NCI-H2227 (cell line): Measurements from ENCODE around the gene UBE2N.
A peak's percentile ranks its signal among the peaks of the same experiment; 100 is the strongest.

Source experiments
- DNase-seq: peaks from one replicate; lab custom pipeline; 2025; ENCODE audit not compliant: unreplicated experiment; lab: John Stamatoyannopoulos, UW

Gene UBE2N

DNA sequence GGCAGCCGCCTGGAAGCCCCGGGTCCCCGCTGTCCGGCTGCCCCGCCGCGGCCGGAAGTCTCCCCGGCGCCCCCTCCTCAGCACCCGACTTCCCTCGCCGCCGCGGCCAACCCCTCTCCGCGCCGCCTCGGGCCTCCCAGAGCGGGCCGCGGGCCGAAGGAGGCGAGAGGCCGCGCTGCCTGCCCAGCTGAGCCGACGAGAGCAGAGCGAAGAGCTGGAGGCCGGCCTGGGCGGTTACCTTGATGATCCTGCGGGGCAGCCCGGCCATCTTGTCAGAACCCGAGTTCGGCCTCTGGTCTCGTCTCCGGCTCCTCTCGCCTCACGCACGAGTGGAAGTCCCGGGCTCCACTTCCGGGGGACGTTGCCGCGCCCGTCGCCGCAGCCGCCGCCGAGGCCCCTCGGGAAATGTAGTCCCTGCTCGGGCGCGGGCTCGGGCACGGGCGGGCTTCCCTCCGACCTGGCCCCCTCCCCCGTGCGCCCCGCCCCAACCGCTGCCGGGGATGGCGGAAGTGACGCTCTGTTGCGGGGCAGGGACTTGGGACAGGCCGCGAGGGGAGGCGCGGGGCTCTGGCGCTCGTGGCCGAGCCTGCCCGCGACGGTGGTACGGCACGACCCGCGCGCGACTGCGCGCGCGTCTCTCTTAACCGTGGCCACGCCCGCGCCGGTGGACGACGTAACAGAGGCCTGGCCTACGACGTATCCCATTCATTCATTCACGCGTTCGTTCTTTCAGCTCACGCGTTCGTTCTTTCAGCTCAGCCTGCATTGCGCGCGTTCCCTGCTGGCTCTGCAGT is at the start of gene UBE2N:
TSS of gene UBE2N (minus strand) at position 331 of the 794 bp plus-strand sequence. CDS start at position 268, 63 bp downstream.
- peak; percentile 99 for DNase-seq

GRCh38 chr12:93484315-93484981 is 42.7 kb upstream of the UBE2N start:
- no peak for DNase-seq

DNA sequence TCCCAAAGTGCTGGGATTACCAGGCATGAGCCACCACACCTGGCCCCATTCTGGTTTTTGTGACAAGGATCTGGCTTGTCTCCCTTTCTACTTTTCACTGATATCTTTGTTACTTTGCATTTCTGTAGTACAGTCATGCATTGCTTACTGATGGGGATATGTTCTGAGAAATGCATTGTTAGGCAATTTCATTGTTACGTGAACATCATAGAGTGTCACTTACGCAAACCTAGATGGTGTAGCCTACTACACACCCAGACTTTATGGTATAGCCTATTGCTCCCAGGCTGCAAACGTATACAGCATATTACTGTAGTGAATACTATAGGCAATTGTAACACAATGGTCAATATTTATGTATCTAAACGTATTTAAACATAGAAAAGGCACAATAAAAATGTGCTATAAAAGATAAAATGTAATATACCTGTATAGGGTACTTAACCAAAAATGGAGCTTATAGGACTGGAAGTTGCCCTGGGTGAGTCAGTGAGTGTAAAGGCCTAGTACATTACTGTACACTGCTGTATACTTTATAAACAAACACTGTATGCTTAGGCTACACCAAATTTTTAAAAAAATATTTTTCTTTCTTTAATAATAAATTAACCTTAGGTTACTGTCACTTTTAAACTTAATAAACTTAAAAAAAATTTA is 41.5 kb upstream of the UBE2N start:
- DNase-seq: no peak

DNA sequence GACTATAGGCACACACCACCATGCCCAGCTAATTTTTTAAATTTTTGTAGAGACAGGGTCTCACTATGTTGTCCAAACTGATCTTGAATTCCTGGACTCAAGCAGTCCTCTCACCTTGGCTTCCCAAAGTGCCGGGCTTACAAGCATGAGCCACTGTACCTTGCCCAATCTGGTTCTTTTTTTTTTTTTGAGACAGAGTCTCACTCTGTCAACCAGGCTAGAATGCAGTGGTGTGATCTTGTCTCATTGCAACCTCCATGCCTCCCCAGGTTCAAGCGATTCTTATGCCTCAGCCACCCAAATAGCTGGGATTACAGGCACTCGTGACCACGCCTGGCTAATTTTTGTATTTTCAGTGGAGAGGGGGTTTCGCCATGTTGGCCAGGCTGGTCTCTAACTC is 41.0 kb upstream of the UBE2N start:
- no peak for DNase-seq

DNA sequence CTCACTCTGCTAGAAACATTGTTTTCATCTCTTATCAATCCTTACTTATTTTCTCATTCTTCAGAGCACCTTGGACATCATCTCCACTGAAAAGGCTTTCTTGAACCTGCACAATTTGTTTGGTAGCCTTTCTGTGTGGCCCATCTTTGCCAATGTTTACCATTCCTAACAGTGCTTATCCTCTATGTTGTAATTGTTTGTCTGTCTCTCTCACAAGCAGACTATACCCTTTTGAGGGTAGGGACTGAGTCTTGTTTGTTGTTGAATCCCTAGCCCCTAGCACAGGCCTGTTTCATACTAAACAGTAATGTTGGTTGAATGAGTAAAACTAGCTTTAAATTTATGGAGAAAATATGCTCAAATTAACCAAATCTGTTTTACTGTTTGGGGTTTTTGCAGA is 34.8 kb upstream of the UBE2N start:
- no peak for DNase-seq

DNA sequence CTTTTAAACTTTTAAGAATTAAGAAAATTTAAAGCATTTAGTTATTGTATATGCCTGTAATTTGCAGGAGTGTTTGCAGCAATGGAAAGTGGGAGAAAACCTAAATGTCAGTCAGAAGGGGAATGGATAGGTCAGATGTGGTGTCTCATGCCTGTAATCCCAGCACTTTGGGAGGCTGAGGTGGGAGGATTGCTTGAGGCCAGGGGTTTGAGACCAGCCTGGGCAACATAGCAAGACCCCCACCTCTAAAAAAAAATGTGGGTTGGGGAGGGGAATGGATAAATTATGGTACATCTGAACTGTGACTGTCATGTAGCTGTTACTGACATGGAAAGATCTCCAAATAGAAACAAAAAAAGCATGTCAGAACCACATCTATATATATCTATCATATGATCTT is 27.6 kb upstream of the UBE2N start:
- no peak for DNase-seq

DNA sequence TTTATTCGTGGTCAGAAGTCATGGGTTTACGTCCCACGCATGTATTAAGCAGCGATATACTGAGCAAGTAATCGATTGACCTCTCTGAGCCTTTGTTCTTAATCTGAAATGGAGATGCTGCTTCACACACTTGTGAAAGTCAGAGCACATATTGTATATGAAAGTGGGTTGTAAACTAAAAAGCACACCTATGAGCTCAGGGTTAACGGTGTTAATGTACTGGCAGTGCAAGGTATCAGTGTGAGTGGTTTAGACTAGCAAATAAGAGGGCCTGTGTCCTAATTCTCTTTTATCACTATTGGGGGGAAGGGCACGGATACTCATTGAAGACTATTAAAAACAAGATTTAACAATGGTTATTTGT is 26.2 kb upstream of the UBE2N start:
- DNase-seq: no peak

GRCh38 chr12:93467351-93468007 is 25.7 kb upstream of the UBE2N start, which contains the start of gene MRPL42:
Gene MRPL42, plus strand, starts transcription at chr12:93467514. Its CDS starts 1,772 bp downstream, at chr12:93469286.
- peak; percentile 95 for DNase-seq

GRCh38 chr12:93466625-93467350 is 25.0 kb upstream of the UBE2N start:
- DNase-seq: no peak

- no peak for DNase-seq
Measured at GRCh38 chr12:93465841-93466240, 24.1 kb upstream of the UBE2N start.

DNA sequence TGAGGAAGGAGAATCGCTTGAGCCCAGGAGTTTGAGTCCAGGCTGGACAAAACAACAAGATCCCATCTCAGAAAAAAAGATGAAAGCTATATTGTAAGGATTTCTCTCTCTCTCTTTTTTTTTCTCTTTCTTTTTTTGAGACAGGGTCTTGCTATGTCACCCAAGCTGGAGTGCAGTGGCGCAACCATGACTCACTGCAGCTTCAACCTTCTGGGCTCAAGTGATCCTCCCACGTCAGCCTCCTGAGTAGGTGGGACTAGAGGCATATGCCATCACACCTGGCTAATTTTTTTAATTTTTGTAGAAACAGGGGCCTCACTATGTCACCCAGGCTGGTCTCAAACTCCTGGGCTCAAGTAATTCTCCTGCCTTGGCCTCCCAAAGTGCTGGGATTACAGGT is 19.8 kb upstream of the UBE2N start:
- DNase-seq: no peak

- no peak for DNase-seq
Measured at GRCh38 chr12:93460902-93461301, 19.2 kb upstream of the UBE2N start.

DNA sequence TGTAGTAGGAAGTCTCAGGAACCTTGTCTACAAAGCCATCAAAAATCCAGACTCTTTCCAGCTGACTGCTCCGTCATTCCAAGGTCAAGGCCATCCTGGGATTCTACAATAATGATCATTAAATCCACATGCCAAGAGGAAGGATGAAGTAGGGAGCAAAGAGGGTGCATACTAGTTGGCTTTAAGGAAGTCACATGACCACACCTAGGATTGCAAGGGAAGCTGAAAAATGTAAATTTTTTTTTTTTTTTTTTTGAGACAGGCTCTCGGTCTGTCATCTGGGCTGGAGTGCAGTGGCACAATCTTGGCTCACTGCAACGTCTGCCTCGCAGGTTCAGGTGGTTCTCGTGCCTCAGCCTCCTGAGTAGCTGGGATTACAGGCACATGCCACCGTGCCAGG is 18.3 kb upstream of the UBE2N start:
- no peak for DNase-seq

DNA sequence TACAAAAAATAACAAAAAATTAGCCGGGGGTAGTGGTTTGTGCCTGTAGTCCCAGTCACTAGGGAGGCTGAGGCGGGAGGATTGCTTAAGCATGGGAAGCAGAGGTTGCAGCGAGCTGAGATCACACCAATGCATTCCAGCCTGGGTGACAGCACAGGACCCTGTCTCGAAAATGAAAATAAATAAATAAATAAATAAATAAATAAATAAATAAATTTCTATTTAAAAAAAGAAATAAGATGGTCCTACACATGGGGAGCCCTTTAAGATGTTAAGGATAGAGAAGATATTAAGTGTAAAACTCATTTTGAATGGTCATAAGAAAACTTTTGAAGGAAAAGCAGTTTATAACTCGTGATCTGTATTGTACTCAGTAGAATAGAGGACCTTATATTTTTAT is 17.4 kb upstream of the UBE2N start:
- DNase-seq: no peak

DNA sequence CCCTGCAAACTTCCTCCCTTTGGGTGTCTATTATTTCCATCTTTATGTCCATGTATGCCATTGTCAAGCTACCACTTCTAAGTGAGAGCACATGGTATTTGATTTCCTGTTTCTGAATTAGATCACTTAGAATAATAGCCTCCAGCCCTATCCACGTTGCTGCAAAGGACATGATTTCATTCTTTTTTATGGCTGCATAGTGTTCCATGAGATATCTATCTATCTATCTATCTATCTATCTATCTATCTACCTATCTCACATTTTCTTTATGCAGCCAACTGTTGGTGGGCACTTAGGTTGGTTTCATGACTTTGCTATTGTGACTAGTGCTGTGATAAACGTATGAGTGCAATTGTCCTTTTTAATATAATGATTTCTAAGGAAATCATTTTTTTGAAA is 14.3 kb upstream of the UBE2N start:
- DNase-seq: no peak

DNA sequence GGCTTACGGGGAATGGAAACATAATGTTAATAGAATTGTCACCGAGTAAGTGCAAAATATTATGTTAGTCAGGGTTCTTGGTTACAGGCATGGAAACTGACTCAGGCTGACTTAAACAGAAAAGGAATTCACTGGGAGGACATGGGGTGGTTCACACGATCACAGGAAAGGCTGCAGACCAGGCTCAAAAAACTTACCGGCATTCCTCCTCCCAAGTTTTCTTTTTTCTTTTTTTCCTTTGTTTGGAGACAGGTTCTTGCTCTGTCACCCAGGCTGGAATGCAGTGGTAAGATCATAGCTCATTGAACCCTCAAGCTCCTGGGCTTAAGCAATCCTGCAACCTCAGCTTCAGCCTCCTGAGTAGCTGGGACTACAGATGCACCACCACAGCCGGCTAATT is 11.9 kb upstream of the UBE2N start:
- DNase-seq: no peak

DNA sequence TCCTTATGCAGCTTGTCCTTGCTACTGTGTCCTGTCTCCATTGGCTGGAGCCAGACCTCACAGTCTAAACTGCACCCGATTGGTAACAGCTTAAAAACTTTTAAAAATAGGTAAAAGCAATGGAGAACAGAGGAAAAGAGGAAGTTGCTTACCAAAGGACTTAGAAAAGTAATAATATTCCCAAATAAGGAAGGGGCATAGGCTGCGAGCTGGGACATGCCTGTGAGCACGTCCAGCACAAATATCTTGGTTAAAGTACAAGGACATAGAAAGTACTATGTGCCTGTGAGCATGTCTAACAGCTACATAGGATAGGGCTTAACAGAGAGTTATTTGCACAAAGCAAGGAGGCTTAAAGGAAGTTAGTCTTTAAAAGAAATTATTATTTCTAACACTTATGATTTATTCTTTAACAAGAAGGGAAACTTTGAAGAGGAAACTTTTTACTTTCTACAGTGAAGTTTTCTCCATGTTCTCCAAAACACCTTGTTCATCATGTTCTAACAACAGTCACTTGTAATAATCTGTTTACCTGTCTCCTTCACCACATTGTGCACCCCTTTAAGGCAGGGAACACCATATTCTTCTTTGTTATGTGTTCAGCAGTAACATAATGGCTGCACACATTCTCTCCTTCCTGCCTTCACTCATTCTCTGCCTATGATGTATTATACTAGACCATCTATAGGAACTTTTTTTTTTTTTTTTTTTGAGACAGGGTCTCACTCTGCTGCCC is 9.8 kb upstream of the UBE2N start:
- DNase-seq: no peak

DNA sequence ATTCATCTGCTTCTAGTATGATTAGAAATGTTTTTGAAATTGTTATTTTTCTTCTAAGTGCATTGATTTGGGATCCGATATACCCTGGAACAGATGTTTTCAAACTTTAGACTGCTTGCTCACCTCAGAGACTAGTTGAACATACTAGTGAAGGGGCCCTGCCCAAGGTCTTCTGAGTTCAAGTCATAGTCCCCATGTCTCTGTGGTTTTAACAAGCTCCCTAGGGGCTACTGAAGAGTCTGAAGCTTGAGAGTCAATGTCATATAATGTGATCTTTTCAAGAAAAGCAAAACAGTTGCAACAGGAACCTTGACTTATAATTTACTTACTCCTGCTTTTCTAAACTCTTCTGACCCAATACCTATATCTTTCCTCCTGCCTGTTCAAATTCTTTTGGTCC is 7.5 kb upstream of the UBE2N start:
- DNase-seq: no peak

DNA sequence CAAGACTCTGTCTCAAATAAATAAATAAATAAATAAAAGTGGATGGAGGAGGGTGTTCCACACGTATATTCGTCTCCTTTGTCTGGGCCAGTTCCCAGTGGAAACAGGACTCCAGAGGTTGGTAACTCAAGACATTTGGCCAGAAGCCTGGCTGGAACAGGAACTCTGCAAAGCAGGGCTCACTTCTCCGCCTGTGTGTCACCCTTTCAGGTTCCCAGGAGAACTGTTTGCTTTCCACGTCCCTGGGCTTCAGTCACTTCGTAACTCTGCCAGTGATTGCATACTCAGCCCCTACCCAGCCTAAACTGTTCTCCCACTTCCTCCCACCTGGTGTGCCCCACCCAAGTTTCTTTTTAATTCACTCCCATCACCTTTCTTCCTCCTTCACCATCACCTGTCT is 7.0 kb upstream of the UBE2N start:
- no peak for DNase-seq

DNA sequence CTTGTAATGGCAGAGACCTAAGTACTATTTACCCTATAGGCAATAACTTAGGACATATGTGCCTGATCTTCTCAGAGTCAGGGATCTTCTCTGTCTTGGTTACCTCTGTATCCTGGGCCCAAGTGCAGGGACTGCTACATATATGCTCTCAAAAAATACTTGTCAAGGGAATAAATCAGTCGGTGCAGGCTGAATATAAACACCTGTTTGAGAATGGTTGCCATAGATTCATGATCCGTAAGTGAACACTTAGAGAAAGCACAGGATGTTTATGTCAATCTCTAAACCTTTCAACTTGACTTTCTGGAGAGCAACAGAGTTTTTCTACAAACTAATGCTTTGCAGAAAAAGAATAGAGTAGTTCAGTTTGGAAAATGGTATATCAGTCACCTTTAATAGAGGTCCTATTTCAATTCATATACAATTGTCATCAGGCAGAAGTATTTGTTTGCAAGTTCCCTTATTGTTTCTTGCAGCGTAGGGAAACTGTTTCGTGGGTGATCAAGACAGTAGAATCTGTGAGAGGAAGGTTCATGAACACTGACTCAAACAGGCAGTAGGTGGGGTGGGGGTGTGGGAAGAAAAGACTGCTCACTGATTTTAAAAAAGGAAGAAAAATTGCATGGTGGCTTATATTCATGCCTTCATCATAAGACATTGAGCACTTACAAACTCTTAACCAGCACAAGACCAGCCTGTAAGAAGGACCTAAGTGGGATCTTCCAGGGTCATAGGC is 6.0 kb upstream of the UBE2N start:
- no peak for DNase-seq
